ENCODE measurements around the gene OTOR. TPM values are rescaled to one million over a fixed set of nuclear protein-coding genes. Genes with fewer than 3 reads are reported as not detected.

OTOR gene
- total RNA-seq, 4 donors from 2014 or later: not detected

DNA sequence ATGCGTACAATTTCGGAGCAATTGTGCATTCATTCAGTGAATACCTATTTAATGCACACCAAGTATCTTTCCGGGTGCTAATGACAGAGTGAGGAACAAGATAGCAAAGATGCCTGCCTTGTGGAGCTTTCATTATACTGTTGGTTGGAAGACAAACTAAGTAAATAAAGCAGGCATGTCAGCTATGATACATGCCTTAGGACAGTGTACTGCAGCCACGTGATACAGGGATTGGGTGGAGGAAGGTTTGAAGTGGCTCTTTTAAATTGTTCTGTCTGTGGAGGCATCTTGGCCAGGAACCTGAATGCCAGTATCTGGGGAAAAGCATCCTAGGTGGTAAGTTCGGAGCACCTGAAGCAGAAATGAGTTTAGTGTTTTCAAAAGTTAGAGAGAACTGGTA, 3.0 kb upstream of the OTOR start:
- DNase-seq (ENCODE audit: low spot score in 2 of 2): no peak
- Histone ChIP-seq H3K27me3 (no peaks in the 10 kb centered on the region), H3K9me3 (no peaks in the 10 kb centered on the region), H3K4me3 (no peak overlapping the region), H3K36me3 (peaks cover 22% of the 10 kb centered on the region), H3K27ac (no peak overlapping the region), H3K4me1 (no peaks in the 10 kb centered on the region)
- TF ChIP-seq, protein P1, sequence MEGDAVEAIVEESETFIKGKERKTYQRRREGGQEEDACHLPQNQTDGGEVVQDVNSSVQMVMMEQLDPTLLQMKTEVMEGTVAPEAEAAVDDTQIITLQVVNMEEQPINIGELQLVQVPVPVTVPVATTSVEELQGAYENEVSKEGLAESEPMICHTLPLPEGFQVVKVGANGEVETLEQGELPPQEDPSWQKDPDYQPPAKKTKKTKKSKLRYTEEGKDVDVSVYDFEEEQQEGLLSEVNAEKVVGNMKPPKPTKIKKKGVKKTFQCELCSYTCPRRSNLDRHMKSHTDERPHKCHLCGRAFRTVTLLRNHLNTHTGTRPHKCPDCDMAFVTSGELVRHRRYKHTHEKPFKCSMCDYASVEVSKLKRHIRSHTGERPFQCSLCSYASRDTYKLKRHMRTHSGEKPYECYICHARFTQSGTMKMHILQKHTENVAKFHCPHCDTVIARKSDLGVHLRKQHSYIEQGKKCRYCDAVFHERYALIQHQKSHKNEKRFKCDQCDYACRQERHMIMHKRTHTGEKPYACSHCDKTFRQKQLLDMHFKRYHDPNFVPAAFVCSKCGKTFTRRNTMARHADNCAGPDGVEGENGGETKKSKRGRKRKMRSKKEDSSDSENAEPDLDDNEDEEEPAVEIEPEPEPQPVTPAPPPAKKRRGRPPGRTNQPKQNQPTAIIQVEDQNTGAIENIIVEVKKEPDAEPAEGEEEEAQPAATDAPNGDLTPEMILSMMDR (IDR thresholded peaks at IDR 0.05): no peak
- no peak for TF ChIP-seq POLR2AphosphoS5 (IDR thresholded peaks at IDR 0.05)
- no peak for TF ChIP-seq EP300 (IDR thresholded peaks at IDR 0.05)
- TF ChIP-seq POLR2A (IDR thresholded peaks at IDR 0.05): no peak
- 79% methylated on average over 5 of the region's 5 CpGs for WGBS

DNA sequence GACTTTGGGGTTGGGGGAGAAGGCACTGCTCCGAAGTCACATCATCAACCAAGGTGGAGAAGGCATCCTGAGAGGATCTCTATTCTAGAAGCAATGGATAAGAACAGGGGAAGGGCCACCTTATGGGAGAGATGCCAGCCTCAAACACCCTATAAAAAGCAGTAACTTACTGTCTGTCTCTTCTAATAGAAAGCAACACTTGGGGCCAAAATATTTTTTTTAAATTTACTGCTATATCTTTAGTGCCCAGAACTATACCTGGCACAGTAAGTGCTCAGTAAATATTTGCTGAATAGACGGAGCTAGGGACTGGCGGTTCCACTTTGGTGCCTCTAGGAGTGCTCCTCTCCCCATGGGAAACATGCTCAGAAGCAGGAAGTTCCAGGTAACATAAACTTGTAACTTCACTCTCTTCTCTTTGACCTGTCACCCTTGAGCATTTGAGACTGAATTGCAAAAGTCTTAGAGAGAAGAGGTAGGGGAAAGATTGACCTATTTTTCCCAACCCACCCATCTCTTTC, 807 bp upstream of the OTOR start:
- no peak for DNase-seq (ENCODE audit: low spot score in 2 of 2)
- 65% methylated on average over 3 of the region's 3 CpGs for WGBS
- Histone ChIP-seq H3K4me3 (no peak overlapping the region), H3K9me3 (no peaks in the 10 kb centered on the region), H3K27me3 (no peaks in the 10 kb centered on the region), H3K27ac (no peak overlapping the region), H3K36me3 (peaks cover 3% of the 10 kb centered on the region), H3K4me1 (no peaks in the 10 kb centered on the region)
- TF ChIP-seq POLR2A (IDR thresholded peaks at IDR 0.05): no peak
- TF ChIP-seq EP300 (IDR thresholded peaks at IDR 0.05): no peak
- no peak for TF ChIP-seq POLR2AphosphoS5 (IDR thresholded peaks at IDR 0.05)
- TF ChIP-seq, protein P1 (IDR thresholded peaks at IDR 0.05): no peak

DNA sequence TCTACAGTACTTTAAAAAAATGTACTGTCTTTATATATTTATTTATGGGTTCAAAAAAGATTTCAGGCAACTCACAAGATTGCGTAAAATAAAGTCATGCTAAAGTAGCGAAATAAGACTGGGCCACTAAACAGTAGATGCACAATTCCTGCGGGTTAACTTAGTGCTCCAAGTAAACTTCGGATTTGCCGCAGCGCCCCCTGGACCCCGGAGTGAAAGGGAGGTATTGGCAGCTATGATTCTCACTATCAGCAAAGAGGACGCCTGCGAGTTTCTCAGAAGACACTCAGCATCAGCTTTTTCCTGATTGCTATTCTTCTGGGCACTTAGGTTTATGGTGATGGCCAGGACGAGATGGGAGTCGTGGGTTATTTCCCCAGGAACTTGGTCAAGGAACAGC, 1.4 kb downstream of the OTOR start:
- no peaks in the 10 kb centered on the region for H3K9me3 ChIP-seq
- no peaks in the 10 kb centered on the region for H3K36me3 ChIP-seq
- no peak for TF ChIP-seq POLR2A (IDR thresholded peaks at IDR 0.05)
- no peak for TF ChIP-seq POLR2AphosphoS5 (IDR thresholded peaks at IDR 0.05)
- TF ChIP-seq EP300 (IDR thresholded peaks at IDR 0.05): no peak
- TF ChIP-seq, protein P1 (IDR thresholded peaks at IDR 0.05): no peak
- 60% methylated on average over 11 of the region's 11 CpGs for WGBS
- H3K4me3 ChIP-seq: no peak overlapping the region
- H3K27ac ChIP-seq: no peak overlapping the region
- H3K4me1 ChIP-seq: no peaks in the 10 kb centered on the region
- peaks cover 6% of the 10 kb centered on the region for H3K27me3 ChIP-seq
- DNase-seq (ENCODE audit: low spot score in 2 of 2): no peak

DNA sequence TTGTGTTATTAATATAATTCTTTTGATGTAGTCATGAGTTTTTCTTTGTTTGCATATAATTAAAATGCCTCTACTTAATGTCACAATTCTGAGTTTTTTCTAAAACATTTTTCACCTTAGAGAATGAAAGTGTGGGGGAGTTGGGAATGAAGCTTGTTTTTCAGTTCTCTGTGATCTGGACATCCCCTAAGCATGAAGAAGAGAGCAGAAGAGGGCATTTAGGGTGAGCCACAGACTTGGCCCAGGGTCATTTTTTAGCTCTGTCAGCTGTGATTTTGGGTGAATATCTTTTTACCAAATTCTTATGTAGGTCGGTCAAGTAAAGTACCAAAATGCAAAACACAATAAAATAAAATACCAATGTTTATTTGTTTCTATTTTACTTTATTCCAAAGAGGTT, 3.9 kb downstream of the OTOR start:
- Histone ChIP-seq H3K27me3 (peaks cover 6% of the 10 kb centered on the region), H3K4me3 (no peak overlapping the region), H3K9me3 (no peaks in the 10 kb centered on the region), H3K4me1 (no peaks in the 10 kb centered on the region), H3K36me3 (no peaks in the 10 kb centered on the region), H3K27ac (no peak overlapping the region)
- 89% methylated on average over 1 of the region's 1 CpG for WGBS
- no peak for DNase-seq (ENCODE audit: low spot score in 2 of 2)
- TF ChIP-seq, protein P1 (IDR thresholded peaks at IDR 0.05): no peak
- TF ChIP-seq EP300 (IDR thresholded peaks at IDR 0.05): no peak
- no peak for TF ChIP-seq POLR2AphosphoS5 (IDR thresholded peaks at IDR 0.05)
- TF ChIP-seq POLR2A (IDR thresholded peaks at IDR 0.05): no peak

DNA sequence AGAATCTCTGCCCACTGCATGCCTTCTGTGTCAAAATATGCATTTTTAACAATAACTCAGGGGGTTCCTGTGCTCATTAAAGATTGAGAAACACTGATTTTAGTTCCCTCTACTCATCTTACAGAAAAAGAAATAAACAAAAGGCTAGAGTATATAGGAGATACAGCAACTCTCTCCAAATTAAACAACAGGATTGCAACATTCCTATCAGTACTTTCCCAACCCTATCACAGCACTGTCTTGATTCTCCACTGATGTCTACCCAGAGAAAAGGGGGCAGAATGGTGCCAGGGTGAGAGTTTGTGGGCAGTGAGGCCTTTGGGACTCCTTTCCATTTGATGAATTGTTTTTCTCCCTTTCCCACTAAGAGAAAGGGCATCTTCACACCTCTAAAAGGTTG, 4.7 kb downstream of the OTOR start:
- Histone ChIP-seq H3K27me3 (peaks cover 6% of the 10 kb centered on the region), H3K27ac (no peak overlapping the region), H3K9me3 (no peaks in the 10 kb centered on the region), H3K36me3 (no peaks in the 10 kb centered on the region), H3K4me3 (no peak overlapping the region), H3K4me1 (no peaks in the 10 kb centered on the region)
- TF ChIP-seq POLR2A (IDR thresholded peaks at IDR 0.05): no peak
- no peak for TF ChIP-seq POLR2AphosphoS5 (IDR thresholded peaks at IDR 0.05)
- TF ChIP-seq EP300 (IDR thresholded peaks at IDR 0.05): no peak
- TF ChIP-seq, protein P1 (IDR thresholded peaks at IDR 0.05): no peak
- no peak for DNase-seq (ENCODE audit: low spot score in 2 of 2)
